Measurements from ENCODE around the gene DHDH. TPM values are rescaled to one million over a fixed set of nuclear protein-coding genes. Genes with fewer than 3 reads are reported as not detected.

Gene DHDH
- total RNA-seq (2016; rRNA removed; fragmentation: Illumina TruSeq; extraction: Trizol) (0.13 and 0.29 TPM in 2 replicates), polyA plus RNA-seq (2011; rRNA removed) (0.91 and 1.9 TPM in 2 replicates), polyA minus RNA-seq (2011; rRNA and poly(A)+ RNA removed; ENCODE audit: low replicate concordance) (0.37 and 0.50 TPM in 2 replicates), Bru-seq, nascent RNA (percentile 16 among the genes with signal in this experiment), BruChase-seq, experiment 1, labeled RNA remaining after a 6-hour chase (percentile 26 among the genes with signal in this experiment), BruChase-seq, experiment 2, labeled RNA remaining after a 2-hour chase (percentile 17 among the genes with signal in this experiment)
- not detected in 2 replicates for total RNA-seq (2016; cell fraction: cytosol; rRNA removed; fragmentation: Illumina TruSeq; extraction: Trizol; ENCODE audit: low read depth)
- total RNA-seq (2016; cell fraction: insoluble cytoplasmic fraction; rRNA removed; fragmentation: Illumina TruSeq; extraction: Trizol), result 0.30 TPM in 1 of 2 replicates, not detected in the other
- not detected in 2 replicates for total RNA-seq (2016; cell fraction: membrane; rRNA removed; fragmentation: Illumina TruSeq; extraction: Trizol)
- total RNA-seq (2016; cell fraction: nucleus; rRNA removed; fragmentation: Illumina TruSeq; extraction: Trizol), result not detected in 2 replicates
- 1.8 and 2.5 TPM in 2 replicates for polyA plus RNA-seq (2011; cell fraction: cytosol; rRNA removed)
- 1.9 and 2.8 TPM in 2 replicates for polyA plus RNA-seq (2011; cell fraction: nucleus; rRNA removed)
- polyA plus RNA-seq (2012), result 1.0 and 3.6 TPM in 2 replicates
- not detected in 2 replicates for polyA plus RNA-seq (2016; cell fraction: cytosol; fragmentation: Illumina TruSeq; extraction: Trizol; ENCODE audit: low read depth)
- not detected in 2 replicates for polyA plus RNA-seq (2016; cell fraction: insoluble cytoplasmic fraction; fragmentation: Illumina TruSeq; extraction: Trizol; ENCODE audit: low read depth)
- not detected in 2 replicates for polyA plus RNA-seq (2016; cell fraction: membrane; fragmentation: Illumina TruSeq; extraction: Trizol; ENCODE audit: low read depth)
- not detected in 2 replicates for polyA plus RNA-seq (2016; cell fraction: nucleus; fragmentation: Illumina TruSeq; extraction: Trizol; ENCODE audit: insufficient read depth, low read depth)
- not detected in 2 replicates for polyA minus RNA-seq (2011; cell fraction: cytosol; rRNA and poly(A)+ RNA removed)
- polyA minus RNA-seq (2011; cell fraction: nucleus; rRNA and poly(A)+ RNA removed), result 0.77 TPM in 1 of 2 replicates, not detected in the other
- long read RNA-seq, experiment 1, result 0 reads
- long read RNA-seq, experiment 2, partial matches to known transcripts, result 0 of 1 reads
- long read RNA-seq, experiment 2, other reads (novel, unspliced or antisense), result 1 of 1 reads

GRCh38 chr19:48933382-48933932 lies at the start of gene DHDH:
Gene DHDH, plus strand, starts transcription at chr19:48933699. Its CDS starts 23 bp downstream, at chr19:48933722.
- H3K27ac ChIP-seq (ENCODE audit: extremely low read length, insufficient read depth, low read length), result no peak within 1 kb of the TSS
- H3K4me3 ChIP-seq (replicated peaks in 1 of 3; ENCODE audit: insufficient read depth in 1 of 3, low read depth in 2 of 3, low read length in 3 of 3), result peak within 1 kb of the TSS; percentile 36 to 71 (median 51)
- DNase-seq (ENCODE audit: low spot score) (peak; percentile 74), FAIRE-seq (peak; percentile 57), ATAC-seq (peak; percentile 90)
- WGBS (ENCODE audit: low lambda C conversion rate), result under 1% methylated on average over 12 of the region's 43 CpGs
- no peaks in the 10 kb centered on the region for H3K36me3 ChIP-seq (replicated peaks in 1 of 2; ENCODE audit: control insufficient read depth in 1 of 2, insufficient read depth in 2 of 2, low read length in 2 of 2)
- H3K27me3 ChIP-seq (ENCODE audit: control insufficient read depth in 1 of 2, insufficient read depth in 2 of 2, low read length in 2 of 2), result peaks cover 0 to 1% of the 10 kb centered on the region in 2 experiments; a peak in 1 of 5 replicates
- H3K9me3 ChIP-seq (ENCODE audit: low read length), result no peaks in the 10 kb centered on the region
- in situ Hi-C loops (cut with HindIII; ENCODE audit: extremely low pct_ligation_motif_present, low pct_unique_long_range_greater_than_20kb), result no loop called here
- H4K20me1 ChIP-seq (ENCODE audit: insufficient read depth, low read length), result no peaks in the 10 kb centered on the region
- peak within 1 kb of the TSS; percentile 17; the same call in 1 of the 2 replicates for H3K9ac ChIP-seq (ENCODE audit: insufficient read depth, low read depth, low read length)
- peaks cover 31% of the 10 kb centered on the region for H3K4me1 ChIP-seq (ENCODE audit: insufficient read depth, low read length)
- H3K4me2 ChIP-seq (ENCODE audit: low read depth, low read length), result peak within 1 kb of the TSS; percentile 78
- ChIA-PET CTCF (ENCODE audit: low intra/inter-chr PET ratio, low total read pairs) (no interaction called here), POLR2A (interaction anchor here (0.6 to 2.0 kb wide), 11 partner anchors 17 to 215 kb away, joined by 3 to 20 read pairs (median 5); partner anchors contain the start of genes BAX, NUCB1 and PPP1R15A)
- no TSS peak for BruUV-seq (replicated peaks)
- no peaks in the 10 kb centered on the region for H3K79me2 ChIP-seq (ENCODE audit: insufficient read depth, low read length)
- intact Hi-C loops (cut with micrococcal nuclease; ENCODE audit: unreplicated experiment), result no loop called here
- no peak within 1 kb of the TSS for H2AFZ ChIP-seq (ENCODE audit: low read length)
- TF ChIP-seq NFKB2 (CRISPR knock-in tag; IDR thresholded peaks at IDR 0.05; ENCODE audit: borderline replicate concordance), result peak; percentile 67; the same call in 1 of the 2 replicates
- no peak for TF ChIP-seq FUBP1 (CRISPR knock-in tag; IDR thresholded peaks at IDR 0.05; ENCODE audit: borderline replicate concordance)
- TF ChIP-seq SP1 (IDR thresholded peaks at IDR 0.05), result no peak
- peak; percentile 61; the same call in 1 of the 2 replicates for TF ChIP-seq SP1 (CRISPR knock-in tag; IDR thresholded peaks at IDR 0.05)
- 0 out of 2 replicates have a peak, but pooled peaks have one; percentile 33 for TF ChIP-seq RCOR2 (CRISPR knock-in tag; IDR thresholded peaks at IDR 0.05)
- TF ChIP-seq KDM5B (CRISPR knock-in tag; IDR thresholded peaks at IDR 0.05; ENCODE audit: borderline replicate concordance), result peak; percentile 72
- TF ChIP-seq SOX13 (IDR thresholded peaks at IDR 0.05), result no peak
- no peak for TF ChIP-seq SOX13 (CRISPR knock-in tag; conservative IDR thresholded peaks at IDR 0.05 in 1 of 2, IDR thresholded peaks at IDR 0.05 in 1 of 2)
- peak; percentile 31; the same call in 1 of the 2 replicates for TF ChIP-seq POLR2AphosphoS5 (IDR thresholded peaks at IDR 0.05; ENCODE audit: low read depth, low read length)
- 0 out of 2 replicates have a peak, but pooled peaks have one; percentile 39 for TF ChIP-seq ZC3H13 (CRISPR knock-in tag; IDR thresholded peaks at IDR 0.05)
- TF ChIP-seq TBX2 (CRISPR knock-in tag; IDR thresholded peaks at IDR 0.05; ENCODE audit: borderline replicate concordance), result peak; percentile 48
- 0 out of 2 replicates have a peak, but pooled peaks have one; percentile 15 for TF ChIP-seq RXRB (CRISPR knock-in tag; IDR thresholded peaks at IDR 0.05; ENCODE audit: borderline replicate concordance)
- TF ChIP-seq ZNF709 (CRISPR knock-in tag; IDR thresholded peaks at IDR 0.05), result no peak
- peak; percentile 14; the same call in 1 of the 2 replicates for TF ChIP-seq SIN3A (IDR thresholded peaks at IDR 0.05; ENCODE audit: borderline replicate concordance, low read depth, low read length)
- peak; percentile 38 for TF ChIP-seq ZEB1 (IDR thresholded peaks at IDR 0.05; ENCODE audit: insufficient replicate concordance, low read depth)
- TF ChIP-seq BCL6 (CRISPR knock-in tag; IDR thresholded peaks at IDR 0.05), result 0 out of 2 replicates have a peak, but pooled peaks have one; percentile 5
- TF ChIP-seq NAIF1 (CRISPR knock-in tag; IDR thresholded peaks at IDR 0.05; ENCODE audit: borderline replicate concordance), result peak; percentile 65; the same call in 1 of the 2 replicates
- TF ChIP-seq NFYB (CRISPR knock-in tag; IDR thresholded peaks at IDR 0.05), result peak; percentile 40
